HCT116 (cell line): Measurements from ENCODE around the gene MTMR10. TPM values are rescaled to one million over a fixed set of nuclear protein-coding genes. Genes with fewer than 3 reads are reported as not detected.

Experiments
- ATAC-seq: fragments of 200-7000 bp; cut with Tn5 transposase; 2 replicates; pipeline ENCODE4 v1.9.1; 2020; ENCODE audit warnings: mild to moderate bottlenecking, moderate library complexity
- BruUV-seq: library from RNA; stranded (reverse); fragments of 400-500 nt; replicated peaks from 2 replicates; lab custom pipeline; 2021; lab: Mats Ljungman, UMichigan
- CTCF ChIA-PET: fragments of 300-600 bp; sonication (Branson Sonifier 250); formaldehyde crosslinking; loops from one replicate; lab custom pipeline; 2021; ENCODE audit warnings: antibody characterized with exemption; lab: Charles Lee
- POLR2A ChIA-PET: fragments of 300-600, 350-600 bp; sonication (Branson Sonifier 250); formaldehyde crosslinking; loops from one replicate; lab custom pipeline; 2021; ENCODE audit warnings: antibody characterized with exemption; lab: Charles Lee
- RAD21 ChIA-PET, 2 experiments: fragments of 300-600 bp; sonication (Branson Sonifier 250); formaldehyde crosslinking; loops; one replicate each; lab custom pipeline; 2023; ENCODE audit warnings: low total read pairs in 2 of 2; ENCODE audit not compliant: uncharacterized antibody in 2 of 2, unreplicated experiment in 2 of 2, low non-redundant PET in 1 of 2; lab: Charles Lee
- DNase-seq: peaks from one replicate; pipeline ENCODE4 v3.0.0-alpha.2; 2010; ENCODE audit warnings: low read depth, low spot score
- H2AFZ ChIP-seq: fragments of 200-600 bp; shearing (Covaris generic), sonication (generic); 2 replicates; pipeline ENCODE4 v1.6.1; 2017; ENCODE audit warnings: low read depth, mixed run types, mixed read lengths, antibody characterized with exemption, low read length; ENCODE audit not compliant: poor library complexity, severe bottlenecking
- H3K27ac ChIP-seq: 2 replicates; pipeline ENCODE4 v1.5.1; 2012; ENCODE audit warnings: low read depth, low read length
- H3K27me3 ChIP-seq: fragments of 200-600 bp; sonication (generic); 2 replicates; pipeline ENCODE4 v1.6.1; 2016; ENCODE audit warnings: mixed run types, low read length, mixed read lengths; ENCODE audit not compliant: insufficient read depth
- H3K36me3 ChIP-seq, 2 experiments: fragments of 200-500 bp in 1 of 2; fragments of 200-600 bp in 1 of 2; sonication (Bioruptor generic) in 1 of 2; sonication (generic) in 1 of 2; 2 replicates each; pipeline versions ENCODE4 v1.5.1 to v1.6.1; 2014 to 2016; ENCODE audit warnings: low read length in 2 of 2, inconsistent platforms in 1 of 2, mixed read lengths in 1 of 2, mixed run types in 1 of 2; ENCODE audit not compliant: insufficient read depth in 2 of 2, control insufficient read depth in 1 of 2
- H3K4me1 ChIP-seq, 2 experiments: fragments of 200-600 bp in 1 of 2; sonication (generic) in 1 of 2; 2 replicates each; pipeline versions ENCODE4 v1.5.1 to v1.6.1; 2012 to 2017; ENCODE audit warnings: low read length in 2 of 2, inconsistent platforms in 1 of 2, mild to moderate bottlenecking in 1 of 2, mixed read lengths in 1 of 2, mixed run types in 1 of 2, moderate library complexity in 1 of 2; ENCODE audit not compliant: insufficient read depth in 2 of 2, control insufficient read depth in 1 of 2
- H3K4me2 ChIP-seq: fragments of 200-600 bp; sonication (generic); 2 replicates; pipeline ENCODE4 v1.6.1; 2017; ENCODE audit warnings: mixed run types, low read length, mixed read lengths
- H3K4me3 ChIP-seq, 2 experiments: fragments of 200-600 bp in 1 of 2; sonication (generic) in 1 of 2; replicated peaks in 1 of 2; 2 replicates each; pipeline ENCODE4 v1.5.1; 2011 to 2016; ENCODE audit warnings: low read length in 2 of 2, control low read depth in 1 of 2, low read depth in 1 of 2, mild to moderate bottlenecking in 1 of 2, mixed read lengths in 1 of 2, mixed run types in 1 of 2
- H3K79me2 ChIP-seq: fragments of 200-600 bp; sonication (generic); 2 replicates; pipeline ENCODE4 v1.6.1; 2017; ENCODE audit warnings: mild to moderate bottlenecking, mixed run types, low read length, moderate library complexity, mixed read lengths; ENCODE audit not compliant: insufficient read depth
- H3K9ac ChIP-seq: fragments of 200-600 bp; sonication (generic); 2 replicates; pipeline ENCODE4 v1.6.1; 2016; ENCODE audit warnings: low read length, mixed read lengths
- H3K9me2 ChIP-seq: fragments of 200-600 bp; sonication (generic), shearing (Covaris generic); 2 replicates; pipeline ENCODE4 v1.6.1; 2017; ENCODE audit warnings: mixed run types, mild to moderate bottlenecking, moderate library complexity; ENCODE audit not compliant: insufficient read depth
- H3K9me3 ChIP-seq, 2 experiments: fragments of 200-500 bp in 1 of 2; fragments of 200-600 bp in 1 of 2; sonication (Bioruptor generic) in 1 of 2; sonication (generic) in 1 of 2; 2 replicates each; pipeline ENCODE4 v1.6.1; 2014 to 2017; ENCODE audit warnings: low read length in 2 of 2, mixed read lengths in 2 of 2, inconsistent platforms in 1 of 2, low read depth in 1 of 2, mild to moderate bottlenecking in 1 of 2, mixed run types in 1 of 2, moderate library complexity in 1 of 2; ENCODE audit not compliant: control insufficient read depth in 1 of 2, insufficient read depth in 1 of 2
- H4K20me1 ChIP-seq: fragments of 200-600 bp; sonication (generic), shearing (Covaris generic); 2 replicates; pipeline ENCODE4 v1.6.1; 2017; ENCODE audit warnings: mixed run types, mild to moderate bottlenecking, moderate library complexity; ENCODE audit not compliant: insufficient read depth
- ATF3 ChIP-seq: IDR thresholded peaks from 2 replicates; pipeline ENCODE4 v1.6.1; 2012
- CEBPB ChIP-seq: IDR thresholded peaks from 2 replicates; pipeline ENCODE4 v1.6.1; 2012; ENCODE audit warnings: low read depth
- CTCF ChIP-seq, 3 experiments: fragments of 200-600 bp in 1 of 3; sonication (generic) in 1 of 3; IDR thresholded peaks in 2 of 3; conservative IDR thresholded peaks in 1 of 3; 2 replicates each; pipeline ENCODE4 v1.5.1; 2012 to 2017; ENCODE audit warnings: low read depth in 2 of 3, low read length in 2 of 3, antibody characterized with exemption in 1 of 3, borderline replicate concordance in 1 of 3, control low read depth in 1 of 3, mild to moderate bottlenecking in 1 of 3, mixed read lengths in 1 of 3, mixed run types in 1 of 3, moderate library complexity in 1 of 3; ENCODE audit not compliant: insufficient read depth in 1 of 3
- ELF1 ChIP-seq: IDR thresholded peaks from 2 replicates; pipeline ENCODE4 v1.6.1; 2012; ENCODE audit warnings: low read depth, borderline replicate concordance
- EZH2 ChIP-seq: fragments of 200-600 bp; sonication (generic); IDR thresholded peaks from 2 replicates; pipeline ENCODE4 v1.6.1; 2017; ENCODE audit warnings: antibody characterized with exemption, mixed run types
- EZH2phosphoT487 ChIP-seq: fragments of 200-600 bp; IDR thresholded peaks from 2 replicates; pipeline ENCODE4 v1.6.1; 2018; ENCODE audit warnings: antibody characterized with exemption, borderline replicate concordance
- JUND ChIP-seq: IDR thresholded peaks from 2 replicates; pipeline ENCODE4 v1.6.1; 2012
- MAX ChIP-seq: IDR thresholded peaks from 2 replicates; pipeline ENCODE4 v1.6.1; 2012
- RAD21 ChIP-seq: IDR thresholded peaks from 2 replicates; pipeline ENCODE4 v1.6.1; 2012; ENCODE audit warnings: low read depth, mild to moderate bottlenecking
- REST ChIP-seq: IDR thresholded peaks from 2 replicates; pipeline ENCODE4 v1.6.1; 2012; ENCODE audit warnings: low read depth
- SIN3A ChIP-seq: IDR thresholded peaks from 2 replicates; pipeline ENCODE4 v1.6.1; 2012; ENCODE audit warnings: low read depth
- SP1 ChIP-seq: IDR thresholded peaks from 2 replicates; pipeline ENCODE4 v1.6.1; 2012; ENCODE audit warnings: low read depth
- SRF ChIP-seq: IDR thresholded peaks from 2 replicates; pipeline ENCODE4 v1.6.1; 2012; ENCODE audit warnings: low read depth
- YY1 ChIP-seq: IDR thresholded peaks from 2 replicates; pipeline ENCODE4 v1.6.1; 2011; ENCODE audit warnings: low read length, low read depth, moderate library complexity, mild to moderate bottlenecking; ENCODE audit not compliant: insufficient replicate concordance; ENCODE audit errors: extremely low read depth
- ZFX ChIP-seq: fragments of 450-650 bp; IDR thresholded peaks from 2 replicates; pipeline ENCODE4 v1.6.1; 2017
- ZNF274 ChIP-seq: fragments of 200-500 bp; sonication (Bioruptor generic); IDR thresholded peaks from 2 replicates; pipeline ENCODE4 v1.6.1; 2014; ENCODE audit warnings: mild to moderate bottlenecking, low read depth, low read length, inconsistent platforms
- intact Hi-C: fragments of 100-400 bp; cut with micrococcal nuclease; formaldehyde crosslinking; loops from 2 replicates; pipeline ENCODE4 v1.10.0; 2022
- total RNA-seq: library from RNA; stranded (reverse); gene quantifications from one replicate; pipeline ENCODE4 v1.2.1, GENCODE V29; 2021; ENCODE audit not compliant: unreplicated experiment

The MTMR10 gene
- total RNA-seq, 1 experiment from 2014 or later = 13.4 TPM

GRCh38 chr15:30928076-30928475 lies 63.4 kb downstream of the MTMR10 start:
- Histone ChIP-seq H3K4me1 (no peaks in the 10 kb centered on the region), H3K36me3 (peaks cover 31 to 42% of the 10 kb centered on the region in 2 experiments), H3K9me2 (no peaks in the 10 kb centered on the region), H3K79me2 (no peaks in the 10 kb centered on the region), H3K27me3 (no peaks in the 10 kb centered on the region)
- DNase-seq = no peak
- no peak for ATAC-seq
- POLR2A ChIA-PET = no interaction called here
- no TSS peak for BruUV-seq
- TF ChIP-seq EZH2 = no peak
- no peak for TF ChIP-seq ZFX
- TF ChIP-seq ELF1 = no peak
- no peak for TF ChIP-seq JUND
- TF ChIP-seq EZH2phosphoT487 = no peak
- no peak for TF ChIP-seq SIN3A
- TF ChIP-seq SRF = no peak
- no peak for TF ChIP-seq CTCF (IDR thresholded peaks at IDR 0.05 in 2 of 3, conservative IDR thresholded peaks at IDR 0.05 in 1 of 3; ENCODE audit: borderline replicate concordance in 1 of 3, insufficient read depth in 1 of 3, low read depth in 2 of 3, low read length in 2 of 3)
- no peak for TF ChIP-seq CEBPB
- TF ChIP-seq YY1 = no peak
- no peak for TF ChIP-seq ZNF274
- no peak for TF ChIP-seq RAD21
- no peak for TF ChIP-seq MAX
- no peak for TF ChIP-seq SP1
- no peak for TF ChIP-seq REST
- TF ChIP-seq ATF3 = no peak
- TF ChIP-seq, all 23 proteins: peak for 0
- H3K9ac ChIP-seq = no peak overlapping the region
- no peak overlapping the region for H3K27ac ChIP-seq
- no peak overlapping the region for H3K4me2 ChIP-seq
- no peak overlapping the region for H2AFZ ChIP-seq
- no peaks in the 10 kb centered on the region for H4K20me1 ChIP-seq
- ChIA-PET CTCF (no interaction called here), RAD21 (no interaction called here)
- intact Hi-C loops = no loop called here
- H3K9me3 ChIP-seq = no peaks in the 10 kb centered on the region
- H3K4me3 ChIP-seq = no peak overlapping the region
